Kidney (tissue), 14 donors: ENCODE results near the gene SPEN. TPM values are rescaled to one million over a fixed set of nuclear protein-coding genes. Genes with fewer than 3 reads are reported as not detected.
"Not testable (repeated sequence)": the region's sequence is repeated elsewhere in the genome, so short reads cannot be mapped to it uniquely, and the experiment has no call there.

Experiments
- DNase-seq, 5 donors: peaks; one replicate each; pipeline ENCODE4 v3.0.0-alpha.2; 2013 to 2020
- FAIRE-seq: peaks from 2 replicates; lab custom pipeline; 2012; peaks lifted over from hg19 to GRCh38; lab: Jason Lieb, UNC
- H3K27ac ChIP-seq, 2 donors: one replicate each; pipeline ENCODE4 v1.7.0; 2013; ENCODE audit warnings: low read depth in 2 of 2, low read length in 2 of 2, inconsistent platforms in 1 of 2
- H3K27me3 ChIP-seq: one replicate; pipeline ENCODE4 v1.7.1; 2013; ENCODE audit warnings: low read length, inconsistent platforms; ENCODE audit not compliant: control insufficient read depth, insufficient read depth
- H3K36me3 ChIP-seq, 3 donors: one replicate each; pipeline versions ENCODE4 v1.7.0 to v1.7.1; 2013; ENCODE audit warnings: low read length in 3 of 3, control low read depth in 1 of 3, inconsistent platforms in 1 of 3; ENCODE audit not compliant: insufficient read depth in 3 of 3, control insufficient read depth in 2 of 3
- H3K4me1 ChIP-seq, 3 donors: one replicate each; pipeline versions ENCODE4 v1.7.0 to v1.7.1; 2013; ENCODE audit warnings: low read length in 3 of 3, inconsistent platforms in 1 of 3, low read depth in 1 of 3; ENCODE audit not compliant: control insufficient read depth in 2 of 3, insufficient read depth in 2 of 3
- H3K4me3 ChIP-seq, 3 donors: one replicate each; pipeline versions ENCODE4 v1.7.0 to v1.8.1; 2013; ENCODE audit warnings: low read length in 3 of 3, control low read depth in 1 of 3, inconsistent platforms in 1 of 3
- H3K9ac ChIP-seq, 3 donors: one replicate each; pipeline versions ENCODE4 v1.7.0 to v1.7.1; 2013; ENCODE audit warnings: low read length in 3 of 3, control low read depth in 1 of 3, inconsistent platforms in 1 of 3
- H3K9me3 ChIP-seq, 3 donors: one replicate each; pipeline versions ENCODE4 v1.7.0 to v1.7.1; 2013; ENCODE audit warnings: low read length in 3 of 3, control low read depth in 1 of 3, inconsistent platforms in 1 of 3; ENCODE audit not compliant: control insufficient read depth in 2 of 3, insufficient read depth in 1 of 3
- CTCF ChIP-seq: IDR thresholded peaks from 3 replicates; pipeline ENCODE4 v1.5.1; 2012; ENCODE audit warnings: mild to moderate bottlenecking, moderate library complexity, borderline replicate concordance; ENCODE audit not compliant: insufficient read depth; ENCODE audit errors: extremely low read depth
- intact Hi-C: fragments of 100-400 bp; cut with DNase I; formaldehyde crosslinking; loops from one replicate; pipeline ENCODE4 v1.11.1; 2022
- polyA plus RNA-seq: library from polyadenylated mRNA; stranded (reverse); fragments of 350-450 nt; fragmentation: Illumina TruSeq; extraction: RNeasy Lipid Tissue Mini Kit (QIAGEN cat#74804); gene quantifications from one replicate; pipeline ENCODE4 v1.2.3, GENCODE V29; 2014; ENCODE audit warnings: low read depth, low replicate concordance; ENCODE audit not compliant: insufficient read depth
- total RNA-seq: library from RNA; stranded (reverse); fragmentation: NEBNext Ultra II Directional; extraction: Animal tissue kit (Norgen Biotek cat#: 25700); gene quantifications from one replicate; pipeline ENCODE4 v1.2.1, GENCODE V29; 2021
- donor health status: control.
- donor health status: control.
- donor health status: control.
- donor health status: control.
- donor health status: control.
- donor health status: DM: yes; HTN: yes; CAD: no.
- donor health status: Normal renal cell carcinoma (clear cell type).

Gene SPEN
- total and polyA plus RNA-seq, 2 donors from 2014 or later = 9.4 to 70.7 TPM

GRCh38 chr1:15918962-15919715 lies 71.6 kb downstream of the SPEN start:
- no peak for TF ChIP-seq CTCF
- no peaks in the 10 kb centered on the region for H3K27me3 ChIP-seq
- no peaks in the 10 kb centered on the region for H3K4me1 ChIP-seq
- H3K27ac ChIP-seq = no peak overlapping the region
- H3K9ac ChIP-seq = no peak overlapping the region
- H3K9me3 ChIP-seq = no peaks in the 10 kb centered on the region
- H3K36me3 ChIP-seq = peaks cover 2 to 42% (median 10%) of the 10 kb centered on the region in 3 donors
- intact Hi-C loops = no loop called here
- H3K4me3 ChIP-seq = no peak overlapping the region
- FAIRE-seq (no peak), DNase-seq (no peak)

GRCh38 chr1:15923241-15923640 lies 75.7 kb downstream of the SPEN start:
- H3K27me3 ChIP-seq = no peaks in the 10 kb centered on the region
- no peak for DNase-seq
- no peak for FAIRE-seq
- intact Hi-C loops = no loop called here
- H3K36me3 ChIP-seq = peaks cover 8 to 43% (median 21%) of the 10 kb centered on the region in 3 donors
- no peak overlapping the region for H3K4me3 ChIP-seq
- no peaks in the 10 kb centered on the region for H3K9me3 ChIP-seq
- no peak overlapping the region for H3K9ac ChIP-seq
- no peak for TF ChIP-seq CTCF
- H3K4me1 ChIP-seq = no peaks in the 10 kb centered on the region
- H3K27ac ChIP-seq = no peak overlapping the region

- intact Hi-C loops, H3K27me3 ChIP-seq, H3K27ac ChIP-seq, H3K9ac ChIP-seq, DNase-seq, H3K9me3 ChIP-seq, FAIRE-seq, H3K4me3 ChIP-seq, H3K4me1 ChIP-seq: not testable (repeated sequence)
- H3K36me3 ChIP-seq = peaks cover 24 to 64% (median 45%) of the 10 kb centered on the region in 3 donors
These were observed 78.9 kb downstream of the SPEN start for GRCh38 chr1:15926448-15926847.

GRCh38 chr1:15928971-15929965 lies 81.8 kb downstream of the SPEN start:
- Histone ChIP-seq H3K27ac (no peak overlapping the region), H3K4me1 (no peaks in the 10 kb centered on the region), H3K9ac (no peak overlapping the region), H3K9me3 (no peaks in the 10 kb centered on the region), H3K36me3 (peaks cover 22 to 77% (median 52%) of the 10 kb centered on the region in 3 donors), H3K4me3 (no peak overlapping the region), H3K27me3 (no peaks in the 10 kb centered on the region)
- no peak for TF ChIP-seq CTCF
- FAIRE-seq = no peak
- DNase-seq = no peak
- intact Hi-C loops = no loop called here
